Measurements from ENCODE around the gene TMPRSS4. TPM values are rescaled to one million over a fixed set of nuclear protein-coding genes. Genes with fewer than 3 reads are reported as not detected.

Gene TMPRSS4
- total and polyA plus RNA-seq, 2 donors (not counting 1 experiment from before 2014, with no cell fraction given), result not detected

DNA sequence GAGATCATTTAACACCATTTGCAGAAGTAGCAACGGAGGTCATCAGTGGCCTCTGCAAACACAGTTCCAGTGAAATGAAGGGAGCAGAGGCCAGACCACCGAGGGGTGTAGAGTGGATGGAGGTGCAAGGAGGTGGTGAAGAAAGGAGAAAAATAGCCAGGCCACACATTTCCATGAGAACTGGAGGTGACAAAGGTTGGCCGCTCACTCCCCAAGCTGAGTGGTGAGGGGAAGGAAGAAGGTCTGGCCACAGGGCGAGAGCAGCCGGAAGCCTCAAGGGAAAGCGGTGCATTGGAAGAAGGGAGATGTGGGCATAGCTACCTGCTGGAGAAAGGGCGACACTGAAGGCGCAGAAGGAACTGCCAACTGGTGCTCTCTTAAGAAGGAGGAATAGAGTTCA lies 20.1 kb upstream of the TMPRSS4 start:
- Mint-ChIP-seq H3K4me3 (no peak overlapping the region), H3K9me3 (ENCODE audit: insufficient read depth) (no peaks in the 10 kb centered on the region), H3K4me1 (peaks cover 13% of the 10 kb centered on the region), H3K27ac (no peak overlapping the region), H3K27me3 (peaks cover 15% of the 10 kb centered on the region)
- ATAC-seq (ENCODE audit: low read depth) (no peak), DNase-seq (no peak)
- Histone ChIP-seq H3K4me3 (ENCODE audit: control extremely low read depth in 1 of 5, extremely low read depth in 1 of 5, insufficient read depth in 1 of 5, low read depth in 2 of 5, low read length in 4 of 5) (no peak overlapping the region), H3K27me3 (replicated peaks in 1 of 4; ENCODE audit: control extremely low read depth in 1 of 4, control insufficient read depth in 3 of 4, insufficient read depth in 4 of 4, low read length in 3 of 4) (peaks cover 0 to 9% (median 0%) of the 10 kb centered on the region in 4 experiments), H4K20me1 (ENCODE audit: control insufficient read depth, insufficient read depth, low read length, poor library complexity, severe bottlenecking) (no peaks in the 10 kb centered on the region), H3K9me3 (ENCODE audit: control extremely low read depth in 1 of 3, control insufficient read depth in 2 of 3, insufficient read depth in 1 of 3, low read length in 2 of 3) (no peaks in the 10 kb centered on the region), H3K27ac (ENCODE audit: low read length in 2 of 2) (no peak overlapping the region), H2AFZ (ENCODE audit: insufficient read depth, low read depth, low read length, poor library complexity, severe bottlenecking) (no peak overlapping the region), H3K4me1 (ENCODE audit: control insufficient read depth in 2 of 2, insufficient read depth in 2 of 2, low read length in 2 of 2) (peaks cover 16% of the 10 kb centered on the region in 2 donors), H3K36me3 (replicated peaks in 1 of 2; ENCODE audit: control extremely low read depth in 1 of 2, control insufficient read depth in 1 of 2, extremely low read depth in 1 of 2, insufficient read depth in 2 of 2, low read length in 1 of 2) (no peaks in the 10 kb centered on the region), H3K79me2 (ENCODE audit: control insufficient read depth, insufficient read depth, low read length) (no peaks in the 10 kb centered on the region), H3K9ac (ENCODE audit: low read length) (no peak overlapping the region), H3K4me2 (replicated peaks; ENCODE audit: low read depth, low read length, poor library complexity, severe bottlenecking) (no peak overlapping the region)
- CTCF ChIA-PET, result interaction anchor here (7.3 to 13.0 kb wide), 4 partner anchors 108 to 248 kb away, joined by 134 to 495 read pairs (median 182); partner anchors contain the start of gene FXYD2
- POLR2A ChIA-PET, result no interaction called here
- TF ChIP-seq CTCF (IDR thresholded peaks at IDR 0.05) (no peak), EZH2 (IDR thresholded peaks at IDR 0.05; ENCODE audit: borderline replicate concordance, insufficient read depth, low read depth, low read length, poor library complexity, severe bottlenecking) (no peak)
- intact Hi-C loops (cut with micrococcal nuclease), result no loop called here
- 49% methylated on average over 8 of the region's 8 CpGs for WGBS (ENCODE audit: insufficient coverage)

DNA sequence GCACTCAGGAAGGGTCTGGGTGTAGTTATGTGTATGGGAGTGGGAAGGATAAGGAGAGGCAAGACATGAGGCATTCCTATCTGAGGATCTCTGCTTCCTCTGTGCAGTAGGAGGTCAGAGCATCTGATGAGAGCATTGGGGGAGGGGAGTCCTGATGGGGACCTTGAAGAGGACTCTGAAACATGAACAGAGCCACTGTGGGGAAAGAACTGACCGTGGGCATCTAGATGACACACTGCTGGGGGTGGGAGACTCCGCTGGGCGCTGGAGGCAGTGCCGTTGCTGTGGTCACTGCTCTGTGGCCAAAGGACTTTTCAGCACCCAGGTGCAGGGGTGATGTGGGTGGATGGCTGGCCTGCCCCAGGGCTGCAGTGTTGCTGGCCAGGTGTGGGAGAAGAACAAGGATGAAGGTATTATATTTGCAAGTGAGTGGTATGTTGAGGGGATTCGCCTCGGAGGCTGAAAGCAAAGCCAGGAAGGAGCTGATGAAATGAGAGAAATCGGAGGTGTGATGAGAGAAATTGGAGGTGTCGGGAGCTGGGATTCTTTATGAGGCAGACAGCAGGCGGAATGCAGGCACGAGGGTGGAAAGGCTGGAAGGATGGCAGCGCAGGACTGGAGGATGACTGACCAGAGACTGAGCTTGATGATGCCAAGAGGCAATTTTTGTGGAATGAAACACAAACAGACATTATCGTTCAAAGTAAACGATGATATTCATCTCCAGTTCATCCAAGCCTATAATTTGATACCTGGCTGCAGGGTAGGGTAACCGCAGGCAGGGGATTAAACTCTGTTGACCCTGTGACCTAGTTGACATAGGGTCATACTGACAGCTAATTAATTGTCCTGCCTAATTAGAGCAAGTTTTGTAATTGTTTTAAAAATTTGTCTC lies 19.4 kb upstream of the TMPRSS4 start:
- H3K27ac ChIP-seq (ENCODE audit: low read length in 2 of 2), result no peak overlapping the region
- POLR2A ChIA-PET, result no interaction called here
- H4K20me1 ChIP-seq (ENCODE audit: control insufficient read depth, insufficient read depth, low read length, poor library complexity, severe bottlenecking), result no peaks in the 10 kb centered on the region
- no peak overlapping the region for H3K27ac Mint-ChIP-seq
- no peak for DNase-seq
- peaks cover 7% of the 10 kb centered on the region for H3K4me1 Mint-ChIP-seq
- CTCF ChIA-PET, result interaction anchor here (7.3 to 13.0 kb wide), 4 partner anchors 109 to 248 kb away, joined by 134 to 495 read pairs (median 182); partner anchors contain the start of gene FXYD2
- no peaks in the 10 kb centered on the region for H3K36me3 ChIP-seq (replicated peaks in 1 of 2; ENCODE audit: control extremely low read depth in 1 of 2, control insufficient read depth in 1 of 2, extremely low read depth in 1 of 2, insufficient read depth in 2 of 2, low read length in 1 of 2)
- intact Hi-C loops (cut with micrococcal nuclease), result no loop called here
- H3K4me3 Mint-ChIP-seq, result no peak overlapping the region
- no peaks in the 10 kb centered on the region for H3K79me2 ChIP-seq (ENCODE audit: control insufficient read depth, insufficient read depth, low read length)
- peaks cover 16% of the 10 kb centered on the region for H3K27me3 Mint-ChIP-seq
- 94% methylated on average over 11 of the region's 14 CpGs for WGBS (ENCODE audit: insufficient coverage)
- no peak overlapping the region for H2AFZ ChIP-seq (ENCODE audit: insufficient read depth, low read depth, low read length, poor library complexity, severe bottlenecking)
- no peaks in the 10 kb centered on the region for H3K9me3 Mint-ChIP-seq (ENCODE audit: insufficient read depth)
- no peak overlapping the region for H3K9ac ChIP-seq (ENCODE audit: low read length)
- ATAC-seq (ENCODE audit: low read depth), result no peak
- no peaks in the 10 kb centered on the region for H3K9me3 ChIP-seq (ENCODE audit: control extremely low read depth in 1 of 3, control insufficient read depth in 2 of 3, insufficient read depth in 1 of 3, low read length in 2 of 3)
- TF ChIP-seq CTCF (IDR thresholded peaks at IDR 0.05) (no peak), EZH2 (IDR thresholded peaks at IDR 0.05; ENCODE audit: borderline replicate concordance, insufficient read depth, low read depth, low read length, poor library complexity, severe bottlenecking) (no peak)
- H3K4me3 ChIP-seq (ENCODE audit: control extremely low read depth in 1 of 5, extremely low read depth in 1 of 5, insufficient read depth in 1 of 5, low read depth in 2 of 5, low read length in 4 of 5), result no peak overlapping the region
- peaks cover 9 to 10% of the 10 kb centered on the region in 2 donors for H3K4me1 ChIP-seq (ENCODE audit: control insufficient read depth in 2 of 2, insufficient read depth in 2 of 2, low read length in 2 of 2)
- H3K4me2 ChIP-seq (replicated peaks; ENCODE audit: low read depth, low read length, poor library complexity, severe bottlenecking), result no peak overlapping the region
- H3K27me3 ChIP-seq (replicated peaks in 1 of 4; ENCODE audit: control extremely low read depth in 1 of 4, control insufficient read depth in 3 of 4, insufficient read depth in 4 of 4, low read length in 3 of 4), result peaks cover 0 to 9% (median 0%) of the 10 kb centered on the region in 4 experiments

Data from B cell (primary cell).